ENCODE results near the gene HNF4A. TPM values are rescaled to one million over a fixed set of nuclear protein-coding genes. Genes with fewer than 3 reads are reported as not detected.

HNF4A gene
- total and polyA plus RNA-seq, 2 donors (not counting 1 experiment from before 2014, with no cell fraction given), result not detected

DNA sequence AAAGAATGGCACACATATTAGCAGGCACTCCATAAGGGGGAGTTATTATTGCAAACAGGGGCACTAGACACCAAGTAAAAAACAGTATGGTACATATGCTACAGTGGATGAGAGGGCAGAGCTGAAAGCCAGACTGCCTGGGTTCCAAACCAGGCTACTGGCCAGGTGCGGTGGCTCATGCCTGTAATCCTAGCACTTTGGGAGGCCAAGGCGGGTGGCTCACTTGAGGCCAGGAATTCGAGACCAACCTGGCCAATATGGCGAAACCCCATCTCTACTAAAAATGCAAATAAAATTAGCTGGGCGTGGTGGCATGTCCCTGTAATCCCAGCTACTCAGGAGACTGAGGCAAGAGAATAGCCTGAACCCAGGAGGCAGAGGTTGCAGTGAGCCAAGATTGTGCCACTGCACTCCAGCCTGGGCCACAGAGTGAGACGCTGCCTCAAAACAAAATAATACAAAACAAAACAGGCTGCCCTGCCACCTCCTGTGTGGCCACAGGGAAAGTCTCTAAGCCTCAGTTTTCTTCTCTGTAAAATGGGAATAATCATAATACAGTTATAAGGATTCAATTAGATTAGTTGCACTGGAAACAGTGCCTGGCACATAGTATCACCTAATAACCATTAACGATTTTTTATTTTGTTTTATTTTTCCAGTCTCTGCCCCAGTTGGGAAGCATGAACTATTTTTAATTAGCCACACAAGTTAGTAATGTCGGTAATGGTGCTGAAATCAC is 112.7 kb downstream of the HNF4A start:
- intact Hi-C loops (cut with micrococcal nuclease), result no loop called here
- no peak for DNase-seq
- Histone ChIP-seq H3K4me1 (ENCODE audit: control insufficient read depth in 2 of 2, insufficient read depth in 2 of 2, low read length in 2 of 2) (no peaks in the 10 kb centered on the region), H4K20me1 (ENCODE audit: control insufficient read depth, insufficient read depth, low read length, poor library complexity, severe bottlenecking) (no peaks in the 10 kb centered on the region), H3K27ac (ENCODE audit: low read length in 2 of 2) (no peak overlapping the region), H3K4me2 (replicated peaks; ENCODE audit: low read depth, low read length, poor library complexity, severe bottlenecking) (no peak overlapping the region), H3K36me3 (replicated peaks in 1 of 2; ENCODE audit: control extremely low read depth in 1 of 2, control insufficient read depth in 1 of 2, extremely low read depth in 1 of 2, insufficient read depth in 2 of 2, low read length in 1 of 2) (no peaks in the 10 kb centered on the region), H3K9me3 (ENCODE audit: control extremely low read depth in 1 of 3, control insufficient read depth in 2 of 3, insufficient read depth in 1 of 3, low read length in 2 of 3) (no peaks in the 10 kb centered on the region), H3K27me3 (replicated peaks in 1 of 4; ENCODE audit: control extremely low read depth in 1 of 4, control insufficient read depth in 3 of 4, insufficient read depth in 4 of 4, low read length in 3 of 4) (peaks cover 0 to 3% (median 0%) of the 10 kb centered on the region in 4 experiments), H3K79me2 (ENCODE audit: control insufficient read depth, insufficient read depth, low read length) (no peaks in the 10 kb centered on the region), H3K9ac (ENCODE audit: low read length) (no peak overlapping the region), H3K4me3 (ENCODE audit: control extremely low read depth in 1 of 5, extremely low read depth in 1 of 5, insufficient read depth in 1 of 5, low read depth in 2 of 5, low read length in 4 of 5) (no peak overlapping the region), H2AFZ (ENCODE audit: insufficient read depth, low read depth, low read length, poor library complexity, severe bottlenecking) (no peak overlapping the region)
- Mint-ChIP-seq H3K4me3 (no peak overlapping the region), H3K9me3 (ENCODE audit: insufficient read depth) (no peaks in the 10 kb centered on the region), H3K4me1 (no peaks in the 10 kb centered on the region), H3K27me3 (peaks cover 10% of the 10 kb centered on the region), H3K27ac (no peak overlapping the region)
- 84% methylated on average over 6 of the region's 8 CpGs for WGBS (ENCODE audit: insufficient coverage)
- TF ChIP-seq, protein P1, sequence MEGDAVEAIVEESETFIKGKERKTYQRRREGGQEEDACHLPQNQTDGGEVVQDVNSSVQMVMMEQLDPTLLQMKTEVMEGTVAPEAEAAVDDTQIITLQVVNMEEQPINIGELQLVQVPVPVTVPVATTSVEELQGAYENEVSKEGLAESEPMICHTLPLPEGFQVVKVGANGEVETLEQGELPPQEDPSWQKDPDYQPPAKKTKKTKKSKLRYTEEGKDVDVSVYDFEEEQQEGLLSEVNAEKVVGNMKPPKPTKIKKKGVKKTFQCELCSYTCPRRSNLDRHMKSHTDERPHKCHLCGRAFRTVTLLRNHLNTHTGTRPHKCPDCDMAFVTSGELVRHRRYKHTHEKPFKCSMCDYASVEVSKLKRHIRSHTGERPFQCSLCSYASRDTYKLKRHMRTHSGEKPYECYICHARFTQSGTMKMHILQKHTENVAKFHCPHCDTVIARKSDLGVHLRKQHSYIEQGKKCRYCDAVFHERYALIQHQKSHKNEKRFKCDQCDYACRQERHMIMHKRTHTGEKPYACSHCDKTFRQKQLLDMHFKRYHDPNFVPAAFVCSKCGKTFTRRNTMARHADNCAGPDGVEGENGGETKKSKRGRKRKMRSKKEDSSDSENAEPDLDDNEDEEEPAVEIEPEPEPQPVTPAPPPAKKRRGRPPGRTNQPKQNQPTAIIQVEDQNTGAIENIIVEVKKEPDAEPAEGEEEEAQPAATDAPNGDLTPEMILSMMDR (IDR thresholded peaks at IDR 0.05), result no peak
- no peak for TF ChIP-seq EZH2 (IDR thresholded peaks at IDR 0.05; ENCODE audit: borderline replicate concordance, insufficient read depth, low read depth, low read length, poor library complexity, severe bottlenecking)
- POLR2A ChIA-PET, result no interaction called here
- CTCF ChIA-PET, result interaction anchor here (1.7 kb wide), 1 partner anchor 84 kb away, joined by 4 read pairs; no protein-coding TSS in a partner anchor
- no peak for ATAC-seq (ENCODE audit: low read depth)

DNA sequence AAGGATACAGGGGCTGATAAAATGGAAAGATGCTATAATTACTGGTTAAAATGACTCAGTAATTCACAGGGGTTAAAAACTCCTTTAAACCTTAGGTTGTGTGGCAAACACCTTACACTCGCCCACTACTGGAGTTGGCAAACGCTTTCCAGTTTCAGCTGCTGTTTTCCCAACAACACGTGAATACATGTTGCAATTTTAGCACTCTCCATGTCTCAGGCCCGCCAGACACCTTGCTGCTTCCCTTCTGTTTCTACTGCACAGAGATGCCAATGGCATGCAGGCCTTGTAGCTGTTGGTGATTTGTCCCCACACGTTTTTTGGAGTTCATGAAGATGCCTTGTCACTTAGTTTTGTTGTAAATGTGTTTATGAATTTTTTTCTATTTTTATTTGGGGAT is 114.8 kb downstream of the HNF4A start:
- H3K79me2 ChIP-seq (ENCODE audit: control insufficient read depth, insufficient read depth, low read length), result peaks cover 5% of the 10 kb centered on the region
- no peaks in the 10 kb centered on the region for H3K36me3 ChIP-seq (replicated peaks in 1 of 2; ENCODE audit: control extremely low read depth in 1 of 2, control insufficient read depth in 1 of 2, extremely low read depth in 1 of 2, insufficient read depth in 2 of 2, low read length in 1 of 2)
- WGBS (ENCODE audit: insufficient coverage), result 91% methylated on average over 4 of the region's 5 CpGs
- no peak for TF ChIP-seq EZH2 (IDR thresholded peaks at IDR 0.05; ENCODE audit: borderline replicate concordance, insufficient read depth, low read depth, low read length, poor library complexity, severe bottlenecking)
- TF ChIP-seq, protein P1 (IDR thresholded peaks at IDR 0.05), result no peak
- H3K9ac ChIP-seq (ENCODE audit: low read length), result no peak overlapping the region
- H3K4me2 ChIP-seq (replicated peaks; ENCODE audit: low read depth, low read length, poor library complexity, severe bottlenecking), result no peak overlapping the region
- ChIA-PET CTCF (interaction anchor here (1.2 kb wide), 1 partner anchor 45 kb away, joined by 3 read pairs; no protein-coding TSS in a partner anchor), POLR2A (no interaction called here)
- ATAC-seq (ENCODE audit: low read depth), result no peak
- H4K20me1 ChIP-seq (ENCODE audit: control insufficient read depth, insufficient read depth, low read length, poor library complexity, severe bottlenecking), result no peaks in the 10 kb centered on the region
- Mint-ChIP-seq H3K27ac (no peak overlapping the region), H3K4me3 (no peak overlapping the region), H3K9me3 (ENCODE audit: insufficient read depth) (no peaks in the 10 kb centered on the region), H3K4me1 (peaks cover 4% of the 10 kb centered on the region), H3K27me3 (peaks cover 10% of the 10 kb centered on the region)
- H2AFZ ChIP-seq (ENCODE audit: insufficient read depth, low read depth, low read length, poor library complexity, severe bottlenecking), result no peak overlapping the region
- no peak overlapping the region for H3K4me3 ChIP-seq (ENCODE audit: control extremely low read depth in 1 of 5, extremely low read depth in 1 of 5, insufficient read depth in 1 of 5, low read depth in 2 of 5, low read length in 4 of 5)
- H3K4me1 ChIP-seq (ENCODE audit: control insufficient read depth in 2 of 2, insufficient read depth in 2 of 2, low read length in 2 of 2), result peaks cover 4% of the 10 kb centered on the region in 2 donors
- H3K27me3 ChIP-seq (replicated peaks in 1 of 4; ENCODE audit: control extremely low read depth in 1 of 4, control insufficient read depth in 3 of 4, insufficient read depth in 4 of 4, low read length in 3 of 4), result peaks cover 0 to 3% (median 0%) of the 10 kb centered on the region in 4 experiments
- intact Hi-C loops (cut with micrococcal nuclease), result no loop called here
- no peak for DNase-seq
- no peaks in the 10 kb centered on the region for H3K9me3 ChIP-seq (ENCODE audit: control extremely low read depth in 1 of 3, control insufficient read depth in 2 of 3, insufficient read depth in 1 of 3, low read length in 2 of 3)
- H3K27ac ChIP-seq (ENCODE audit: low read length in 2 of 2), result no peak overlapping the region

All from B cell (primary cell).